ENCODE measurements around the gene DMD.

DNA sequence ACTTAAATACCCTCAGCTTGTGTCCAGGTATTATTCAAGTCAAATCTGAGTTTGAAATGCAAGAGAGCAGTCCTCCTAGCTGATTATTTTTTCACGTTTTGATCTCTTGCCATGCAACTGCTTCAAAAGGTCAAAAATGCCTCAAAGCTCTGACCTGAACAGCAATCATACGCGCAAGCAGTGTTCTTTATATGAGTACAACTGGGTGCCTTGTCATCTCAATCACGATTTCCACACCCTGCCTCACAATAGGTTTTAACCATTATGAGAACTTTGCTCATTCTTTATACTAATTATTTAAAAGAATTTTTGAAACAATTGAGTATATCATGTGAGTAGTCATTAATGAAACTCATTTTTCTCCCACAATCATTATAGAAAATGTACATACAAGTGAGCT is 649.1 kb downstream of the DMD start:
- TF ChIP-seq, protein P1, sequence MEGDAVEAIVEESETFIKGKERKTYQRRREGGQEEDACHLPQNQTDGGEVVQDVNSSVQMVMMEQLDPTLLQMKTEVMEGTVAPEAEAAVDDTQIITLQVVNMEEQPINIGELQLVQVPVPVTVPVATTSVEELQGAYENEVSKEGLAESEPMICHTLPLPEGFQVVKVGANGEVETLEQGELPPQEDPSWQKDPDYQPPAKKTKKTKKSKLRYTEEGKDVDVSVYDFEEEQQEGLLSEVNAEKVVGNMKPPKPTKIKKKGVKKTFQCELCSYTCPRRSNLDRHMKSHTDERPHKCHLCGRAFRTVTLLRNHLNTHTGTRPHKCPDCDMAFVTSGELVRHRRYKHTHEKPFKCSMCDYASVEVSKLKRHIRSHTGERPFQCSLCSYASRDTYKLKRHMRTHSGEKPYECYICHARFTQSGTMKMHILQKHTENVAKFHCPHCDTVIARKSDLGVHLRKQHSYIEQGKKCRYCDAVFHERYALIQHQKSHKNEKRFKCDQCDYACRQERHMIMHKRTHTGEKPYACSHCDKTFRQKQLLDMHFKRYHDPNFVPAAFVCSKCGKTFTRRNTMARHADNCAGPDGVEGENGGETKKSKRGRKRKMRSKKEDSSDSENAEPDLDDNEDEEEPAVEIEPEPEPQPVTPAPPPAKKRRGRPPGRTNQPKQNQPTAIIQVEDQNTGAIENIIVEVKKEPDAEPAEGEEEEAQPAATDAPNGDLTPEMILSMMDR (IDR thresholded peaks at IDR 0.05; ENCODE audit: insufficient read depth, low read depth, low read length): no peak
- TF ChIP-seq EZH2 (IDR thresholded peaks at IDR 0.05; ENCODE audit: insufficient read depth, low read length): no peak

All from astrocyte (in vitro differentiated cells and primary cell).